ENCODE data around the gene C19orf38.

The C19orf38 gene

DNA sequence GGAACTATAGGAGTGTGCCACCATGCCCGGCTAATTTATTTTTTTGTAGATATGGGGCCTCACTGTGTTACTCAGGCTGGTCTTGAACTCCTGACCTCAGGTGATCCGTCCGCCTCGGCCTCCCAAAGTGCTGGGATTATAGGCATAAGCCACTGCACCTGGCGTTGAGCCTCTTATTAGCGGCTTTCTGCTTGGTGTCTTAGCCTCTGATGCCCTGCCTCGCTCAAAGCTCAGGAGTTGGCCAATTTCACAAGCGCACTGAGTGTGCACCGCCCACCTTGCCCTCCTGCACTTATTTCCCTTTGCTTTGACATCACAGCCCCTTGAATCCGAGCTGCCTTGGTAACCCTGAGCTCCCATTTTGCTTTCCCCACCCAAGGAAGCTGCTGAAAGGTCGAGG lies 70.1 kb downstream of the C19orf38 start:
- no peak overlapping the region for H3K4me2 ChIP-seq
- H2AFZ ChIP-seq (ENCODE audit: low read depth): no peak overlapping the region
- no peak overlapping the region for H3K9ac ChIP-seq
- no peaks in the 10 kb centered on the region for H3K79me2 ChIP-seq (ENCODE audit: insufficient read depth, low read depth)
- no peak overlapping the region for H3K4me3 ChIP-seq (IDR thresholded peaks at IDR 0.05; ENCODE audit: insufficient read depth, low read depth, low read length)
- TF ChIP-seq, protein P1, sequence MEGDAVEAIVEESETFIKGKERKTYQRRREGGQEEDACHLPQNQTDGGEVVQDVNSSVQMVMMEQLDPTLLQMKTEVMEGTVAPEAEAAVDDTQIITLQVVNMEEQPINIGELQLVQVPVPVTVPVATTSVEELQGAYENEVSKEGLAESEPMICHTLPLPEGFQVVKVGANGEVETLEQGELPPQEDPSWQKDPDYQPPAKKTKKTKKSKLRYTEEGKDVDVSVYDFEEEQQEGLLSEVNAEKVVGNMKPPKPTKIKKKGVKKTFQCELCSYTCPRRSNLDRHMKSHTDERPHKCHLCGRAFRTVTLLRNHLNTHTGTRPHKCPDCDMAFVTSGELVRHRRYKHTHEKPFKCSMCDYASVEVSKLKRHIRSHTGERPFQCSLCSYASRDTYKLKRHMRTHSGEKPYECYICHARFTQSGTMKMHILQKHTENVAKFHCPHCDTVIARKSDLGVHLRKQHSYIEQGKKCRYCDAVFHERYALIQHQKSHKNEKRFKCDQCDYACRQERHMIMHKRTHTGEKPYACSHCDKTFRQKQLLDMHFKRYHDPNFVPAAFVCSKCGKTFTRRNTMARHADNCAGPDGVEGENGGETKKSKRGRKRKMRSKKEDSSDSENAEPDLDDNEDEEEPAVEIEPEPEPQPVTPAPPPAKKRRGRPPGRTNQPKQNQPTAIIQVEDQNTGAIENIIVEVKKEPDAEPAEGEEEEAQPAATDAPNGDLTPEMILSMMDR (conservative IDR thresholded peaks at IDR 0.05; ENCODE audit: low read depth, low read length): no peak
- no peaks in the 10 kb centered on the region for H3K27me3 ChIP-seq (ENCODE audit: insufficient read depth, low read depth)
- no peak overlapping the region for H3K27ac ChIP-seq
- H3K36me3 ChIP-seq (ENCODE audit: insufficient read depth): no peaks in the 10 kb centered on the region
- no peaks in the 10 kb centered on the region for H4K20me1 ChIP-seq (ENCODE audit: insufficient read depth)
- H3K4me1 ChIP-seq (ENCODE audit: low read depth, poor library complexity, severe bottlenecking): no peaks in the 10 kb centered on the region

All from KMS-11 (cell line).